NCI-H2196 treated with DMSO at 0.1 percent for 48 hours (cell line): Measurements from ENCODE around the gene LINGO1.

Experiments used
- DNase-seq: peaks from one replicate; lab custom pipeline; 2025; ENCODE audit not compliant: unreplicated experiment; lab: John Stamatoyannopoulos, UW

Gene LINGO1

GRCh38 chr15:77617476-77618230 lies 15.1 kb downstream of the LINGO1 start:
- no peak for DNase-seq

GRCh38 chr15:77616072-77616471 lies 16.6 kb downstream of the LINGO1 start:
- DNase-seq, result no peak

- DNase-seq, result no peak
Observed at GRCh38 chr15:77615472-77615871, 17.2 kb downstream of the LINGO1 start.

GRCh38 chr15:77614251-77614806 lies 18.4 kb downstream of the LINGO1 start:
- DNase-seq, result no peak

GRCh38 chr15:77613814-77614213 lies 18.9 kb downstream of the LINGO1 start:
- no peak for DNase-seq

GRCh38 chr15:77612958-77613601 lies 19.6 kb downstream of the LINGO1 start:
- no peak for DNase-seq

- no peak for DNase-seq
Observed at GRCh38 chr15:77611767-77612166, 20.9 kb downstream of the LINGO1 start.

GRCh38 chr15:77610731-77611130 lies 22.0 kb downstream of the LINGO1 start:
- no peak for DNase-seq

GRCh38 chr15:77609558-77609957 lies 23.2 kb downstream of the LINGO1 start:
- DNase-seq, result no peak

GRCh38 chr15:77608774-77609173 lies 23.9 kb downstream of the LINGO1 start:
- no peak for DNase-seq

- no peak for DNase-seq
Observed at GRCh38 chr15:77607894-77608261, 24.8 kb downstream of the LINGO1 start.

GRCh38 chr15:77607111-77607893 lies 25.4 kb downstream of the LINGO1 start:
- no peak for DNase-seq

GRCh38 chr15:77606142-77607034 lies 26.3 kb downstream of the LINGO1 start:
- DNase-seq, result no peak

- DNase-seq, result no peak
Observed at GRCh38 chr15:77605547-77605946, 27.2 kb downstream of the LINGO1 start.

- no peak for DNase-seq
Observed at GRCh38 chr15:77604973-77605372, 27.7 kb downstream of the LINGO1 start.

- DNase-seq, result peak; percentile 45
Observed at GRCh38 chr15:77603611-77604336, 28.9 kb downstream of the LINGO1 start.

- no peak for DNase-seq
Observed at GRCh38 chr15:77602800-77603199, 29.9 kb downstream of the LINGO1 start.

GRCh38 chr15:77599899-77600298 lies 32.8 kb downstream of the LINGO1 start:
- peak; percentile 63 for DNase-seq

- DNase-seq, result peak; percentile 7
Observed at GRCh38 chr15:77599357-77599756, 33.4 kb downstream of the LINGO1 start.

- no peak for DNase-seq
Observed at GRCh38 chr15:77598644-77599043, 34.1 kb downstream of the LINGO1 start.
